MM.1S (cell line): Measurements from ENCODE around the gene SLC3A2.

ENCODE experiments used
- EZH2 ChIP-seq: fragments of 300-600 bp; sonication (generic); optimal IDR thresholded peaks from 2 replicates; pipeline ENCODE3; 2017; ENCODE audit warnings: low read depth, mild to moderate bottlenecking, antibody characterized with exemption, low read length, mixed read lengths
- EZH2phosphoT487 ChIP-seq: fragments of 300-600 bp; sonication (generic); IDR thresholded peaks from 2 replicates; pipeline ENCODE4 v1.6.1; 2018; ENCODE audit warnings: antibody characterized with exemption, low read length
- TF ChIP-seq, protein P1 (sequence below): fragments of 300-600 bp; sonication (generic); IDR thresholded peaks from 2 replicates; pipeline ENCODE4 v1.5.1; 2016; ENCODE audit warnings: antibody characterized with exemption, low read length, mixed read lengths

DNA sequence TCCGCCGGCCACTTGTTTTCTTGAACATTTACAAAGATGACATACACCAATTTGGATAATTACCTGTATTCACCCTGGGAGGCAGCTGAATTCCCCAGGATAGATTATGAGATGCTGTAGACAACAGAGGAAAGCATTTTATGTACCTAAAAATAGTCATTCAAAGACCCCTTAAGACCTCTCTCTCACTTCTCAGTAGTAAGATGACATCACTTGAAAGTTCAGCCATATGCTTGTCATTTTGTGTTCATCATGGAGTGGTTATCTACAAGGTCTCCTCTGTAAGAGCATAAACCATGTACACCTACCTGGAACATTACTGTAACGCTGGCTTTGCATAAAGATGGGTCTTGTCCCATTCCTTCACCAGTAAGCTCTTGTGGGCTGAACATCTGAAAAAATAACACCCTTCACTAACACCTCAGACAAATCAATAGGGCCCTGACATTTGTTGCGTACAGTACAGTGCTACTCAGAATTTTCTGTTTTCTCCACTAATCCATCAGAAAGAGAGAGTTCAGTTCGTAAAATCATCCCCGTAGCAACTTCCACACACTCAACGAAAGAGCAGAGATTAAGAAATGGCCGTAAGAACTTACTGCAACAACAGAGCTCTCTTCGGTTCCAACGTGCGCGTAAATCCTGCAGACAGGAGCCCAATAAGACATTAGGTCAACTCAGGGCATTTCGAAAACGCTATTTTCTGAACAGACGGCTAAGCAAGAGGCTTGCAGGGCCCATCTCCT is 25.7 kb upstream of the SLC3A2 start:
- TF ChIP-seq, protein P1, sequence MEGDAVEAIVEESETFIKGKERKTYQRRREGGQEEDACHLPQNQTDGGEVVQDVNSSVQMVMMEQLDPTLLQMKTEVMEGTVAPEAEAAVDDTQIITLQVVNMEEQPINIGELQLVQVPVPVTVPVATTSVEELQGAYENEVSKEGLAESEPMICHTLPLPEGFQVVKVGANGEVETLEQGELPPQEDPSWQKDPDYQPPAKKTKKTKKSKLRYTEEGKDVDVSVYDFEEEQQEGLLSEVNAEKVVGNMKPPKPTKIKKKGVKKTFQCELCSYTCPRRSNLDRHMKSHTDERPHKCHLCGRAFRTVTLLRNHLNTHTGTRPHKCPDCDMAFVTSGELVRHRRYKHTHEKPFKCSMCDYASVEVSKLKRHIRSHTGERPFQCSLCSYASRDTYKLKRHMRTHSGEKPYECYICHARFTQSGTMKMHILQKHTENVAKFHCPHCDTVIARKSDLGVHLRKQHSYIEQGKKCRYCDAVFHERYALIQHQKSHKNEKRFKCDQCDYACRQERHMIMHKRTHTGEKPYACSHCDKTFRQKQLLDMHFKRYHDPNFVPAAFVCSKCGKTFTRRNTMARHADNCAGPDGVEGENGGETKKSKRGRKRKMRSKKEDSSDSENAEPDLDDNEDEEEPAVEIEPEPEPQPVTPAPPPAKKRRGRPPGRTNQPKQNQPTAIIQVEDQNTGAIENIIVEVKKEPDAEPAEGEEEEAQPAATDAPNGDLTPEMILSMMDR, result no peak
- TF ChIP-seq EZH2 (no peak), EZH2phosphoT487 (no peak)
